Stimulated activated CD4-positive, alpha-beta T cell treated with anti-CD3 and anti-CD28 coated beads, Interleukin-12 subunit alpha, Interleukin-12 subunit beta, amount 100 ng/mL, for 24 hours (primary cell): ENCODE measurements around the gene SPPL2B.
"Not testable (repeated sequence)": the region's sequence is repeated elsewhere in the genome, so short reads cannot be mapped to it uniquely, and the experiment has no call there.

ENCODE experiments used
- DNase-seq, 2 experiments: peaks; one replicate each; pipeline ENCODE4 v3.0.0-alpha.2; 2020; ENCODE audit warnings: low read depth in 2 of 2

The SPPL2B gene

GRCh38 chr19:2337329-2337707, 8.8 kb downstream of the SPPL2B start:
- DNase-seq: no peak

GRCh38 chr19:2338055-2338615, 9.7 kb downstream of the SPPL2B start:
- DNase-seq: no peak

GRCh38 chr19:2338751-2339643, 10.5 kb downstream of the SPPL2B start:
- DNase-seq: no peak

- no peak for DNase-seq
Observed at GRCh38 chr19:2339644-2340310, 11.3 kb downstream of the SPPL2B start.

- no peak for DNase-seq
Observed at GRCh38 chr19:2340496-2341243, 12.2 kb downstream of the SPPL2B start.

- no peak for DNase-seq
Observed at GRCh38 chr19:2341244-2341751, 12.8 kb downstream of the SPPL2B start.

- no peak for DNase-seq
Observed at GRCh38 chr19:2341982-2342381, 13.5 kb downstream of the SPPL2B start.

- no peak for DNase-seq
Observed at GRCh38 chr19:2342656-2343288, 14.3 kb downstream of the SPPL2B start.

GRCh38 chr19:2343289-2343982, 15.0 kb downstream of the SPPL2B start:
- no peak for DNase-seq

- no peak for DNase-seq
Observed at GRCh38 chr19:2344381-2344870, 15.9 kb downstream of the SPPL2B start.

GRCh38 chr19:2345076-2345475, 16.6 kb downstream of the SPPL2B start:
- DNase-seq: no peak

- DNase-seq: no peak
Observed at GRCh38 chr19:2345794-2346663, 17.5 kb downstream of the SPPL2B start.

GRCh38 chr19:2349818-2350217, 21.3 kb downstream of the SPPL2B start:
- not testable (repeated sequence) for DNase-seq

- no peak for DNase-seq
Observed at GRCh38 chr19:2350656-2351055, 22.2 kb downstream of the SPPL2B start.

- DNase-seq: no peak
Observed at GRCh38 chr19:2351591-2351990, 23.1 kb downstream of the SPPL2B start.

GRCh38 chr19:2352121-2352520, 23.6 kb downstream of the SPPL2B start:
- DNase-seq: no peak

- DNase-seq: no peak
Observed at GRCh38 chr19:2353159-2353886, 24.8 kb downstream of the SPPL2B start.

- DNase-seq: no peak
Observed at GRCh38 chr19:2353887-2354592, 25.6 kb downstream of the SPPL2B start.
